ENCODE data around the gene TMEM135.
"Not testable (repeated sequence)": the region's sequence is repeated elsewhere in the genome, so short reads cannot be mapped to it uniquely, and the experiment has no call there.

TMEM135 gene

GRCh38 chr11:87187076-87187475 is 149.3 kb downstream of the TMEM135 start:
- no peak for DNase-seq
- intact Hi-C loops (cut with DNase I), result no loop called here

DNA sequence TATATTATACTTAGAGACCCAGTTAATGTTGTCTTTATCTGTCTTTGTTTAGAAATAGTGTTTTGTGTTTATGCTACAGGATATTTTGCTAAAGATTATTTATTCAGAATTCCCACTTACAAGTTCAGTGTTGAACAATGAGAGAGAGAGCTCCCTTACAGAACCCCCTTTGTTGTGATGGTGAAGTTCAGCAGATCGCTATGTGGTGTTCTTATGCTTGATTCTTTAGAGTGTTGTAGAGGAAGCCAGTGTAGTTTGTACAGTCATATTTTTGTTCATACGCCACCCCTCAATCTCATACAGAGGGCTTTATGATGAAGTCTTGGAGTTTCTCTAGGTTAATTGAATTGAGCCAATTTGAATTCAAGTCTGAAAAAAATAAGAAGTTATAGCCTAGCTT is 150.2 kb downstream of the TMEM135 start:
- DNase-seq, result no peak
- intact Hi-C loops (cut with DNase I), result no loop called here

- intact Hi-C loops (cut with DNase I), result not testable (repeated sequence)
- DNase-seq, result peak in 2 of 10 donors; percentile 49 to 56
Measured at GRCh38 chr11:87188396-87188795, 150.7 kb downstream of the TMEM135 start.

GRCh38 chr11:87188921-87189320 is 151.2 kb downstream of the TMEM135 start:
- intact Hi-C loops (cut with DNase I); DNase-seq: not testable (repeated sequence)

DNA sequence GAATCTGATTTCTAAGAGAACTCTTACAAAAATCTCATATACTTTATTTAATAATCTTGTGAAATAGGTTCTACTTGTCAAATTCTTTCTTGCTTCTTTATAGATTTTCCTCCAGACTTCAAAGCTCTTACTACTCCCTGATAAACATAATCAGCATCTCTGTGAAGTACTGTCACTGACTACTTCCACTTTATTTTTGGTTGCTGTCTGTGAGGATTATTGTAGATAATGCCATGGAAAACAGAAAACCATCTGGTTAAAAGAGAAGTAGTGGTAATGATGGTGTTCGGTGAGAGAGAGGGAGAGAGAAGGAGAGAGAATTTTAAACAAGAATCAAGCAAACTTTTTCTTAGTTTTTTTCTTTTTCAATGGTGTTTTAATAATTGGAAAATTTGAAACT is 152.3 kb downstream of the TMEM135 start:
- no peak for DNase-seq

DNA sequence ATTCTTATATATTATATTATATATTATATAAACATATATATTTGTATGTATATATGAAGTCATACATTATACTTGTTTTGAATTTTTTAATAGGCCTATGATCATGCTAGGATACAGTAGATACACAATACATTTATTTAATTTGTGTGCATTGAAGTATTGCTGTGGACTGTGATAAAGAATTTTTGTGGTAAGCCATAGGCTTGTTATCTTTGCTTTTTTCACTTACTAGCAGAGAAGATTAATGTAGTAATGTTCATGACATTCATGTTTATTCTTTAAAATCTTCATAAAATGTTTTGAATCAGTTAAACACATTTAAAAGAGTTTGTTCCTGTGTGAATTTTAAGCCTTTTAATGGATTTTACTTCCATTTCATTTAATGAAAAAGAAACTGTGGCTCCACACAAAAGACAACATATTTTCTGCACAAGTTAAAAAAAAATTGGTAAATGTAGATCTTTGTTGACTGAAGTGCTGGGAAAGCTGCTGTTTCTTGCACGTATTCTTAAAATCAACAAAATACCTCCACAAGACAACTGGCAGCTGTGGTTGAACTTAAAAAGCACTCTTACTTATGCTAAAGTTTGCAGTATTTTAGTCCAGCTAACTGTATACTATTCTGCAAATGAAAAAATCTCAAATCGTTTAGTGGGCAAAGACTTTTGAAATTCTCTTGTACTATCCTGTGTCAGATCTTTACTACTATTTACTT is 156.2 kb downstream of the TMEM135 start:
- DNase-seq, result no peak
- intact Hi-C loops (cut with DNase I), result no loop called here

More for the DNA sequence above, 152.3 kb downstream of the TMEM135 start:
- intact Hi-C loops (cut with DNase I), result no loop called here

DNA sequence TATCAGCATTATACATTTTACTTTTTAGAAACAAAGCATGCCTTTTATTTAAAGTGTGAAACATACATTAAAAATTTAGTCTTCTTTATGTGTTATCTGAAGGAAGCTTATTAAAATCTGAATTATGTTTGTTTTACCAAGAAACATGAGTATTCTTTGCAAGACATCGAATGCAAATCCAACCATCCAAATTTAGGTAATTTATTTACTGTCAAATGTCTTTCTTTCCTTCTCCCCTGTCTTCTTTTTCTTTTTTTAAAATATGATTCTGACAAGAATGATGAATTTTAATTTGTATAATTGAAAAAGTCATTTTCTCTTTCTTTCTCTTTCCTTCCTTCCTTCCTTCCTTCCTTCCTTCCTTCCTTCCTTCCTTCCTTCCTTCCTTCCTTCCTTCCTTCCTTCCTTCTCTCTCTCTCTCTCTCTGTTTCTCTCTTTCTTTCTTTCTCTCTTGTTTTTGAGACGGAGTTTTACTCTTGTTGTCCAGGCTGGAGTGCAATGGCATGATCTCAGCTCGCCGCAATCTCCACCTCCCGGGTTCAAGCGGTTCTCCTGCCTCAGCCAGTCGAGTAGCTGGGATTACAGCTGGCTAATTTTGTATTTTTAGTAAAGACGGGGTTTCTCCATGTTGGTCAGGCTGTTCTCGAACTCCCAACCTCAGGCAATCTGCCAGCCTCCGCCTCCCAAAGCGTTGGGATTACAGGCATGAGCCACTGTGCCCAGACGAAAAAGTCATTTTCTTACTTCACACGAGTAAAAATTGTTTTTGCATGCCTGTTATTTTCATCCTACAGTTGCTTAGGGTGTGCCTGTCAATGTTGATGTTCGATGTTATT is 157.5 kb downstream of the TMEM135 start:
- intact Hi-C loops (cut with DNase I), result no loop called here
- DNase-seq, result peak in 1 of 10 donors; percentile 33

DNA sequence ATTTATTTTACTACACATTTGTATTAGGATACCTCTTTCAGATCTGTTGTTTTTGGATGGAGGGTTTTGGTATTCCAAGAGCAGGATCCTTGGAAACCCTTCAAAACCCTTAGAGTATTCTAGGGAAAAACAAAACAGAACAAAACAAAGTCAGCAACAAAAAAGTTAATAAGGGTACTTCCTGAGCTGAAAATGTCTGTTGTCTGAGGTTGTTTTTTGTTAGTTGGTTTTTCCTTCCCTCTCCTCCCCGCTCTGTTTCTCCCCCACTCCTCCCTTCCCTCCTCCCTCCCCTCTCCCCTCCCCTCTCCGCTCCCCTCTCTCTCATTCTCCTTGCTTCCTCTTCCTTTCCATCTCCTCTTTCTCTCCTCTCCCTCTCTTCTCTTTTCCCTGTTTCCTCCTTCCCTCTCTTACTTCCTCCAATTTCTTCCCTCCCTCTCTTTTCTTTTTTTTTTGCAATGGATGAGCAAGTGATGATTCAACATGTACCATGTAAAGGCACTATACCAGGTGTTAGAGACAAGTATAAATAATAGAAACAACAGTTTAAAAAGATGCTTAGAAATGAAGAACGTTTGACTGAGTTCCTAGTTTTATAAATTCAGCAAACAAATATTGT is 160.6 kb downstream of the TMEM135 start:
- intact Hi-C loops (cut with DNase I), result no loop called here
- no peak for DNase-seq

DNA sequence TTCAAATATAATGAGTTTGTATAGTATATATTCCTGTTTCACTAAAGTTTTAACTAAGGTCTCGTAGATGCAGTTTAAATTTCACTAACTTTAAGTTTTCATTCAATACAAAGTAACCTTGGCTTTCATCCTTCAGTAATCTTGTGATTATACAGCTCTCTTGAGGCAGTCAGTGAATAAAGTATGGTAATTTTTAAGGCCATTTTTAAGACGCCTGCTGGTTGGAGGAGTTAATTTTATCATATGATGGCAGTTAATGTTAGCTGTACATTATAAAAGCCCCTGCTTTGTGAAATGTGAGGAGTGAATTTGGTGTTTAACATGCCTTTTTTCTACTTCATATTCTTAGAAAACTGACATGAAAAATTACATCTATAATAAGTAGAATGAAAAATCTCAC is 163.6 kb downstream of the TMEM135 start:
- intact Hi-C loops (cut with DNase I), result no loop called here
- no peak for DNase-seq

DNA sequence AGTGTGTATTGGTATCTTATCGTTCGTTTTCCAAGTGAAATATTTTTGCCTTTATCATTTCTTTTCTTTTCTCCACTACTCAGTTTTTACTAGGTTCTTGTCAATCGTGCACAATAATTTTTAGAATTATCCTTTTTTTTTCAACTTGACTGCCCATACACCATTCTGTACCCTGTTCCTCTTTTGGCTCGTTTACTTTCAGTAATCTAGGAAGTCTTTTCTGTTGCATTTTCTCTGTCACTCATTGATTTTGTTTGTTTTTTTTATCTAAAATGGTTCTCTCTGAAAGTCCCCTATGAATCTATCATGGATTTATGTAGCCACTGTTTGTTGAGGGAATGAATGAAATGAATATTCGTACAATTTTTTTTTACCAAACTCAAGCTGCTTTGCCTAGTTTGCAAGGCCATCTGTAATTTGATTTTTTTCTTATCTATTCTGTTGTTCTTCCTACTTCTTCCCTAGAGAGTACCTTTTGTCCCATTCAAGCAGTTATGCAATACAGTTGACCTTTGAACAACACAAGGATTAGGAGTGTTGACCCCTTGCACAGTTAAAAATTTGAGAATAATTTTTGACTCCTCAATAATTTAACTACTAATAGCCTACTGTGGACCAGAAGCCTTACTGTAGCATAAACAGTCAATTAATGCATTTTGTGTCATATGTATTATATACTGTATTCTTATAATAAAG is 166.3 kb downstream of the TMEM135 start:
- intact Hi-C loops (cut with DNase I), result no loop called here
- DNase-seq, result no peak

DNA sequence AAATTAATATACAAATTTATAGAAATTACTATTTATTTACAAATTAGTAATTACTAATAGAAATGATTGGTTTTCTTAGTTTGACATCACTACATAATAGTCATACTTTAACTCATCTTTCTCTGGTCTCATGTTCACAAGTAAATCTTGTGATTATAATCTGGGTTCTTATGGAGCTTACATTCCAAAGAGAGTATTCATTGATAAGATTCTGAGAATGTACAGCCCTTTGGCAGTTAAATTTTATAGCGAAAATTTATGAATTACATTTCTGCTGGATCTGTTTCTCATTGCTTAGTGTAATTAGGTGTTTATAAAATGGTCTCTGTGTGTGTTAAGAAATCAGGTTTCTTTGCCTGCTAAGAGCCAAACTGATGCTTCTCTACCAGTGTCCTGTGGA is 175.2 kb downstream of the TMEM135 start:
- no peak for DNase-seq
- intact Hi-C loops (cut with DNase I), result no loop called here

GRCh38 chr11:87213444-87213843 is 175.7 kb downstream of the TMEM135 start:
- intact Hi-C loops (cut with DNase I), result no loop called here

GRCh38 chr11:87215236-87215635 is 177.5 kb downstream of the TMEM135 start:
- DNase-seq, result no peak

More at GRCh38 chr11:87213444-87213843, 175.7 kb downstream of the TMEM135 start:
- DNase-seq, result no peak

DNA sequence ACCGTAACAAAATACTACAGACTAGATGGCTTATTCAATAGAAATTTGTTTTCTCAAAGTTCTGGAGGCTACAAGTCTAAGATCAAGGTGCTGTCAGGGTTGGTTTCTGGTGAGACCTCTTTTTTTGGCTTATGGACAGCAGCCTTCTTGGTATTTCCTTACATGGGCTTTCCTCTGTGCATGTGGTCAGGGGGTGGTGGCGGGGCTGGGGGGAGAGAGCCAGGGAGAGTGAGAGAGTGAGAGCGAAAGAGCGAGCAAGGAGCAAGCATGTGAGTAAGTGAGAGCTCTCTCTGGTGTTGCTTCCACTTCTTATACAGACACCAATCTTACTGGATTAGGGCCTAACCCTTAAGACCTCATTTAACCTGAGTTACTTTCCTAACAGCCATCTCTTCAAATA is 181.5 kb downstream of the TMEM135 start:
- no peak for DNase-seq
- intact Hi-C loops (cut with DNase I), result no loop called here

More at GRCh38 chr11:87215236-87215635, 177.5 kb downstream of the TMEM135 start:
- intact Hi-C loops (cut with DNase I), result no loop called here

DNA sequence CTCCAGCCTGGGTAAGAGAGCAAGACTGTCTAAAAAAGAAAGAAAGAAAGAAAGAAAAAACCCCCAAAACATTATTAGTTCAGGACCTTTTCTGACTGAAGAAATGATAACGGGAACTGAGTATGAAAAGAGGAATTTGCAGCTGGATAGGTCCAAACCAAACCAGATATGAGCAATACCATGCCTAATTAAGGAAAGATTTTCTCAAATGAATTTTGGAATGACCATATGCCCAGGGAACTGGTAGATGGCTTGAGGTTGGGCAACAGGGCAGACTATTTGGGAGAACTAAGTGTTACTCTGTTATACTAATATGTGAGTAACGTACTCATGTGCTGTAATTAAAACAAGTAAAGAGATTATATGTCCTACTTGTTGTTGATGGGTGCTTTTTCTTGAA is 186.1 kb downstream of the TMEM135 start:
- DNase-seq, result no peak
- intact Hi-C loops (cut with DNase I), result no loop called here

DNA sequence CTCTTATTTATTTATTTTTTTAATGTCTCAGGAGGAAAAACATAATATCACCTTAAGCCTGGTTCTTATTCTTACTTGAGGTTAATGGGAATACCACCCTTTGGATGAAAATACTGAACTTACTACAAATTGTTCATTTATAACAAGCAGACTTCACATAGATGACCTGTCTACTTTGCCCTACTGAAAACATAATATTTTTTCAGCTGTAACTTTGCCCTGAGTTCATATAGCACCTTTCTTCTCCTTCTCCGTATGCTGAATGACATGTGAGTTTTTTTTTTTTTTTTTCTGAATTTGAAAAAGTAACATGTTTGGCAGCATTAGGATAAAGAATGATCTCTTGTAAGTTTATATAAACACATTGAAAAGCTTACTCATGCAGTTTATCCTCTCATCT is 186.8 kb downstream of the TMEM135 start:
- no peak for DNase-seq
- intact Hi-C loops (cut with DNase I), result no loop called here

DNA sequence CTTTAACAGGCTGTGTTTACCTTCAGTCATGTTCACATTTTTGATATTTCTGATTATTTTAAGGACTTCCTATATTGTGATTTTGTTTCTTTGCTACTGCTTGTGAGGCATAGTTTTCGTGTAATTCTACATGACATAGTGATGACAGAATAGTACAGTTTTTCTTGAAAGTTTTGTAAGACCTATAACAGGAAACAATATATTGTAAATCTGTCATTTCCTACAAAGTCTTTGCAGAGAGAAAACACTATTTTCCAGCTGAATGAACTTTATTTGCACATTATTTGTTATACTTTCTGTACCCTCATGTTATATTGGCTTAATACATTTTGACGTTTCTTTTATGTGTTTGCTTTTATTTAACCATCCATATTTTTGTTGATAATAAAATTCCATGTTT is 191.1 kb downstream of the TMEM135 start:
- intact Hi-C loops (cut with DNase I), result no loop called here
- DNase-seq, result no peak

DNA sequence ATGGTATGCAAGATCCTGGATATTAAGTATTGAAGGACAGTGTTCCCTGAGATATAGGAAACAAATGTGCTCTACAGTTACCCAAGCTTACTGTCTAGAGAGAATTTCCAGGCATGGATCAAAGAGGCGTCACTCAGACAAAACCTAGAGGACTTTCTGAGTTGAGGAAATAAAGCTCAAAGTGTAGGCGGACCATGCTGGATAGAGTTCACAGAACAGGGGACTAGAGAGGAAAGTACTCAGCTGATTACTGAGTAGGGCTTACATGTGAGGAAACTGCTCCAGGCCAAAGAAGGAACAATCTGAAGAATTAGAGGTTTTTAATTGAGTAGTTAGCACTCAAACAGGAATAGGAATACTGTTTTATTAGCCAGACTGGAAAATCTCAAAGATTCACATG is 193.3 kb downstream of the TMEM135 start:
- no peak for DNase-seq
- intact Hi-C loops (cut with DNase I), result no loop called here

DNA sequence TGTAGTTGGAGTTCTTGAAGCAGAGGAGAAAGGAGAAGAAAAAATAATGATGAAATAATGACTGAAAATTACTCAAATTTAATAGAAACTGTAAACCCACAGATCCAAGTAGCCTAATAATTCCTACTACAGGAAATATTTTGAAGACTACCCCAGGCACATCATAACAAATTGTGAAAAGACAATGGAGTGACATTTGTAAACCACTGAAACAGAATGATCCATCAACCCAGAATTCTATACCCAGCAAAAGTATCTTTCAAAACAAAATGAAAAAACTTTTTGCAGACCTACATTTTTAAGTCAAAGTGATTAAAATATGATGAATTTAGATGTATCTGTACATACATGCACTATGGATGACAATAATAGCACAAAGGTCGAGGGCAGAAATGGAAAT is 194.6 kb downstream of the TMEM135 start:
- intact Hi-C loops (cut with DNase I), result no loop called here
- no peak for DNase-seq

- DNase-seq, result no peak
- intact Hi-C loops (cut with DNase I), result no loop called here
Measured at GRCh38 chr11:87235366-87235765, 197.6 kb downstream of the TMEM135 start.

- intact Hi-C loops (cut with DNase I), result no loop called here
- no peak for DNase-seq
Measured at GRCh38 chr11:87236368-87236767, 198.6 kb downstream of the TMEM135 start.
